HG02840 (cell line): ENCODE data around the gene KCNQ1.

Source experiments
- ATAC-seq: cut with Tn5 transposase; IDR thresholded peaks from one replicate; pipeline ENCODE4 v1.9.1; 2021; ENCODE audit warnings: mild to moderate bottlenecking, moderate library complexity, moderate number of reproducible peaks; ENCODE audit not compliant: unreplicated experiment, low FRiP score

KCNQ1 gene

GRCh38 chr11:2542406-2542805 lies 97.6 kb downstream of the KCNQ1 start:
- ATAC-seq: no peak

GRCh38 chr11:2547806-2548205 lies 103.0 kb downstream of the KCNQ1 start:
- ATAC-seq: no peak

- ATAC-seq: no peak
Observed at GRCh38 chr11:2548596-2548995, 103.8 kb downstream of the KCNQ1 start.

- no peak for ATAC-seq
Observed at GRCh38 chr11:2549080-2549479, 104.3 kb downstream of the KCNQ1 start.

GRCh38 chr11:2549491-2549875 lies 104.7 kb downstream of the KCNQ1 start:
- no peak for ATAC-seq

- no peak for ATAC-seq
Observed at GRCh38 chr11:2549876-2550605, 105.2 kb downstream of the KCNQ1 start.

GRCh38 chr11:2550606-2550970 lies 105.8 kb downstream of the KCNQ1 start:
- ATAC-seq: no peak

- ATAC-seq: no peak
Observed at GRCh38 chr11:2551131-2551530, 106.3 kb downstream of the KCNQ1 start.

GRCh38 chr11:2552210-2552609 lies 107.4 kb downstream of the KCNQ1 start:
- ATAC-seq: no peak

GRCh38 chr11:2553198-2553597 lies 108.4 kb downstream of the KCNQ1 start:
- ATAC-seq: no peak

GRCh38 chr11:2553886-2554285 lies 109.1 kb downstream of the KCNQ1 start:
- no peak for ATAC-seq

- ATAC-seq: no peak
Observed at GRCh38 chr11:2554338-2555207, 109.8 kb downstream of the KCNQ1 start.

GRCh38 chr11:2555336-2555735 lies 110.5 kb downstream of the KCNQ1 start:
- ATAC-seq: no peak

- no peak for ATAC-seq
Observed at GRCh38 chr11:2555891-2556290, 111.1 kb downstream of the KCNQ1 start.

- no peak for ATAC-seq
Observed at GRCh38 chr11:2557381-2557780, 112.6 kb downstream of the KCNQ1 start.

GRCh38 chr11:2558397-2558796 lies 113.6 kb downstream of the KCNQ1 start:
- ATAC-seq: no peak

- ATAC-seq: no peak
Observed at GRCh38 chr11:2558861-2559526, 114.2 kb downstream of the KCNQ1 start.

GRCh38 chr11:2559527-2560311 lies 114.9 kb downstream of the KCNQ1 start:
- ATAC-seq: no peak

- no peak for ATAC-seq
Observed at GRCh38 chr11:2561696-2562581, 117.1 kb downstream of the KCNQ1 start.

- ATAC-seq: no peak
Observed at GRCh38 chr11:2562890-2563212, 118.0 kb downstream of the KCNQ1 start.
